GM06990 (cell line): Measurements from ENCODE around the gene SUSD2.
"Not testable (repeated sequence)": the region's sequence is repeated elsewhere in the genome, so short reads cannot be mapped to it uniquely, and the experiment has no call there.

Source experiments
- DNase-seq: peaks from one replicate; pipeline ENCODE4 v3.0.0-alpha.2; 2011; ENCODE audit not compliant: insufficient read length; ENCODE audit errors: extremely low read depth
- H3K27me3 ChIP-seq: replicated peaks from 2 replicates; pipeline ENCODE4 v1.6.0; 2011; ENCODE audit warnings: low read length; ENCODE audit not compliant: control insufficient read depth, insufficient read depth
- H3K36me3 ChIP-seq: 2 replicates; pipeline ENCODE4 v1.5.1; 2011; ENCODE audit warnings: low read length; ENCODE audit not compliant: control insufficient read depth, insufficient read depth
- H3K4me3 ChIP-seq: replicated peaks from 2 replicates; pipeline ENCODE4 v1.5.1; 2011; ENCODE audit warnings: low read depth, mild to moderate bottlenecking, control low read depth, low read length
- TF ChIP-seq, protein P1 (sequence below): IDR thresholded peaks from 2 replicates; pipeline ENCODE4 v1.5.1; 2011; ENCODE audit warnings: low read length, control low read depth, mild to moderate bottlenecking, inconsistent platforms; ENCODE audit not compliant: insufficient read depth, poor library complexity, severe bottlenecking

Gene SUSD2

DNA sequence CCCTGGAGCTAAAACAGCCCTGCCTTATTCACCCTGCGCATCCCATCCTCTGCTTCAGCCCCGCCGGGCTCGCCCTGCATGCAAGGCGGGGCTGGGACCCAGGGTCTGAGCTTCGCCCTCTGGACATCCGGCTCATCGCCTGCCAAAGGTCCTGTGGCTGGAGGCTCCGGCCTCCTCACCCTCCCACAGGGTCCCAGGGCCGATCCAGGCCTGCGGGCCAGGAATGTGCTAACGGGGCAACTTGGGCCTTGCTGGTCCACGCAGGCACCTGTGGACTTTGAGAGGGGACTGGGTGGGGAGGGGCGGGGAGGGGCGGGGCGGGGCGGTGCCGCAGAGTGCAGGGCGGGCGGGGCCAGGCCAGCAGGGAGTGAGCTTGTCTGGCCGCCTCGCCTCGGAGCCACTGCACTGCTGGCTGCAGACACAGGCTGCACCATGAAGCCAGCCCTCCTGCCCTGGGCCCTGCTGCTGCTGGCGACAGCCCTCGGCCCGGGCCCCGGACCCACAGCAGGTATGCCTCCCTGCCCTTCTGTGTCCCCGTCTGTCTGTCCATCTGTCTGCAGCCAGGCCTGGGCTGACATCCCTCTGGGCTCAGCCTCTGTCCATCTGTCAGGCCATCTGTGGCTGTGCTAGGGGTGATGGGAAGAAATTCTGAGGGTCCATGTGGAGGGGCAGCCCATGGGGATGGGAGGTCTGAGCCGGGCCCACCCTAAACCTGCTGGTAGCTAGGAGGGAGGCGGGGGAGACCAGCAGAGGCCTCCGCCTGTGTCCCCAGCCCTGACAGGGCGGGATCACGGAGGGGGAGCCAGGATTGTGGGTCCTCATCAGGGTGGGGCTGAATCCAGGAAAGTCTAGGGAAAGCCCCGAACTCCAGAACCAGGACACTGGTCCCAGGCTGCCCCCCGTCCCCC, at the start of gene SUSD2:
SUSD2 (plus strand) TSS at position 400 of the 908 bp plus-strand sequence; CDS start at position 433, 33 bp downstream.
- Histone ChIP-seq H3K27me3 (no peaks in the 10 kb centered on the region), H3K4me3 (no peak within 1 kb of the TSS), H3K36me3 (peaks cover 10% of the 10 kb centered on the region)
- TF ChIP-seq, protein P1, sequence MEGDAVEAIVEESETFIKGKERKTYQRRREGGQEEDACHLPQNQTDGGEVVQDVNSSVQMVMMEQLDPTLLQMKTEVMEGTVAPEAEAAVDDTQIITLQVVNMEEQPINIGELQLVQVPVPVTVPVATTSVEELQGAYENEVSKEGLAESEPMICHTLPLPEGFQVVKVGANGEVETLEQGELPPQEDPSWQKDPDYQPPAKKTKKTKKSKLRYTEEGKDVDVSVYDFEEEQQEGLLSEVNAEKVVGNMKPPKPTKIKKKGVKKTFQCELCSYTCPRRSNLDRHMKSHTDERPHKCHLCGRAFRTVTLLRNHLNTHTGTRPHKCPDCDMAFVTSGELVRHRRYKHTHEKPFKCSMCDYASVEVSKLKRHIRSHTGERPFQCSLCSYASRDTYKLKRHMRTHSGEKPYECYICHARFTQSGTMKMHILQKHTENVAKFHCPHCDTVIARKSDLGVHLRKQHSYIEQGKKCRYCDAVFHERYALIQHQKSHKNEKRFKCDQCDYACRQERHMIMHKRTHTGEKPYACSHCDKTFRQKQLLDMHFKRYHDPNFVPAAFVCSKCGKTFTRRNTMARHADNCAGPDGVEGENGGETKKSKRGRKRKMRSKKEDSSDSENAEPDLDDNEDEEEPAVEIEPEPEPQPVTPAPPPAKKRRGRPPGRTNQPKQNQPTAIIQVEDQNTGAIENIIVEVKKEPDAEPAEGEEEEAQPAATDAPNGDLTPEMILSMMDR, result no peak
- no peak for DNase-seq

GRCh38 chr22:24133187-24133965, 47.9 kb upstream of the SUSD2 start:
- no peaks in the 10 kb centered on the region for H3K27me3 ChIP-seq
- peaks cover 32% of the 10 kb centered on the region for H3K36me3 ChIP-seq
- TF ChIP-seq, protein P1, result peak; percentile 25
- no peak for DNase-seq
- no peak overlapping the region for H3K4me3 ChIP-seq

- H3K27me3 ChIP-seq, result no peaks in the 10 kb centered on the region
- H3K36me3 ChIP-seq, result peaks cover 27% of the 10 kb centered on the region
- TF ChIP-seq, protein P1, result no peak
- no peak overlapping the region for H3K4me3 ChIP-seq
- no peak for DNase-seq
Measured at GRCh38 chr22:24134090-24134846, 47.0 kb upstream of the SUSD2 start.

DNA sequence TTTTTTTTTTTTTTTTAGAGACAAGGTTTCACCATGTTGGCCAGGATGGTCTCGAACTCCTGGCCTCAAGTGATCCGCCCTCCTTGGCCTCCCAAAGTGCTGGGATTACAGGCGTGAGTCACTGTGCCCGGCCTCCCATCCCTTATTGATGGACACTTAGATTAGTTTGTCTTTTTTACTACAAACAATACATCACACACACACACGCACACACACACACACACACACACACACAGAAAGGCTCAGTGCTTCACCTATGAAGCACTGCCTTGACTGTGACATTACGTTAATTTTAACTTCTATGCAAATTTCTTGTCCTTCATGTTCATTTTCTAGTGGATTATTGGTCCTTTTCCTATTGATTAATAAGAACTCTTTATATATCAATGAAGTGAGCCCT, 44.8 kb upstream of the SUSD2 start:
- not testable (repeated sequence) for H3K4me3 ChIP-seq, DNase-seq, H3K27me3 ChIP-seq
- H3K36me3 ChIP-seq, result peaks cover 20% of the 10 kb centered on the region

GRCh38 chr22:24137595-24137994, 43.7 kb upstream of the SUSD2 start:
- TF ChIP-seq, protein P1, result no peak
- no peak for DNase-seq

More at GRCh38 chr22:24137595-24137994, 43.7 kb upstream of the SUSD2 start:
- peaks cover 22% of the 10 kb centered on the region for H3K36me3 ChIP-seq
- no peak overlapping the region for H3K4me3 ChIP-seq
- no peaks in the 10 kb centered on the region for H3K27me3 ChIP-seq
